Brain microvascular endothelial cell (primary cell): ENCODE measurements around the gene MAP3K10.

ENCODE experiments used
- DNase-seq: peaks from one replicate; pipeline ENCODE4 v3.0.0-alpha.2; 2020
- H3K27ac ChIP-seq: fragments of 250-450 bp; sonication (Bioruptor Pico); 2 replicates; pipeline ENCODE4 v1.5.1; 2020; ENCODE audit warnings: mild to moderate bottlenecking, moderate library complexity
- H3K27me3 ChIP-seq: fragments of 250-450 bp; sonication (Bioruptor Pico); replicated peaks from 2 replicates; pipeline ENCODE4 v1.5.1; 2020; ENCODE audit warnings: mild to moderate bottlenecking
- H3K36me3 ChIP-seq: fragments of 250-450 bp; sonication (Bioruptor Pico); replicated peaks from 2 replicates; pipeline ENCODE4 v1.5.1; 2020; ENCODE audit warnings: mild to moderate bottlenecking
- H3K4me3 ChIP-seq: 2 replicates; pipeline ENCODE4 v1.5.1; 2011; ENCODE audit warnings: low read depth, mild to moderate bottlenecking, control low read depth, low read length, moderate library complexity
- in situ Hi-C: cut with HindIII; loops from 2 replicates; pipeline ENCODE4 v1.10.0; 2017; ENCODE audit warnings: low sequenced_read_pairs, low pct_ligation_motif_present
- TF ChIP-seq, protein P1 (sequence below): IDR thresholded peaks from 2 replicates; pipeline ENCODE4 v1.5.1; 2011; ENCODE audit warnings: low read depth, mild to moderate bottlenecking, moderate library complexity, low read length, control low read depth, inconsistent platforms; ENCODE audit errors: missing control alignments

Gene MAP3K10

DNA sequence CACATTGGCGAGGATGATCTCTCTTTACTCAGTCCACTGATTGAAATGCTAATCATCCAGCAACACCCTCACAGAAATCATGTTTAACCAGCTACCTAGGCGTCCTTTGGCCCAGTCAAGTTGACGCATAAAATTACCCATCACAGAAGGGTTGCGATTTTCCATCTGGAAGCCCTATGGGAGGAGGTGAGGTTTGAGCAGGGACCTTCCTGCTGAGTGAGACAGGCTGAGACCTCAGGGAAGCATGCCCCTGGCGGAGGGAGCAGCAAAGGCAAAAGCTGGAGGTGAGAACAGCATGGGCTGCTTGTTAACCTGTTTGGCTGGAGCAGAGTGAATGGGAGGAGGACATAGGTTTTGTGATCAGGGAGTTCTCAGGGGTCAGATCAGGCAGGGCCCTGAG is 19.7 kb downstream of the MAP3K10 start:
- in situ Hi-C loops: no loop called here
- no peak for DNase-seq
- no peak overlapping the region for H3K4me3 ChIP-seq
- no peaks in the 10 kb centered on the region for H3K27me3 ChIP-seq
- TF ChIP-seq, protein P1, sequence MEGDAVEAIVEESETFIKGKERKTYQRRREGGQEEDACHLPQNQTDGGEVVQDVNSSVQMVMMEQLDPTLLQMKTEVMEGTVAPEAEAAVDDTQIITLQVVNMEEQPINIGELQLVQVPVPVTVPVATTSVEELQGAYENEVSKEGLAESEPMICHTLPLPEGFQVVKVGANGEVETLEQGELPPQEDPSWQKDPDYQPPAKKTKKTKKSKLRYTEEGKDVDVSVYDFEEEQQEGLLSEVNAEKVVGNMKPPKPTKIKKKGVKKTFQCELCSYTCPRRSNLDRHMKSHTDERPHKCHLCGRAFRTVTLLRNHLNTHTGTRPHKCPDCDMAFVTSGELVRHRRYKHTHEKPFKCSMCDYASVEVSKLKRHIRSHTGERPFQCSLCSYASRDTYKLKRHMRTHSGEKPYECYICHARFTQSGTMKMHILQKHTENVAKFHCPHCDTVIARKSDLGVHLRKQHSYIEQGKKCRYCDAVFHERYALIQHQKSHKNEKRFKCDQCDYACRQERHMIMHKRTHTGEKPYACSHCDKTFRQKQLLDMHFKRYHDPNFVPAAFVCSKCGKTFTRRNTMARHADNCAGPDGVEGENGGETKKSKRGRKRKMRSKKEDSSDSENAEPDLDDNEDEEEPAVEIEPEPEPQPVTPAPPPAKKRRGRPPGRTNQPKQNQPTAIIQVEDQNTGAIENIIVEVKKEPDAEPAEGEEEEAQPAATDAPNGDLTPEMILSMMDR: no peak
- no peak overlapping the region for H3K27ac ChIP-seq
- no peaks in the 10 kb centered on the region for H3K36me3 ChIP-seq

DNA sequence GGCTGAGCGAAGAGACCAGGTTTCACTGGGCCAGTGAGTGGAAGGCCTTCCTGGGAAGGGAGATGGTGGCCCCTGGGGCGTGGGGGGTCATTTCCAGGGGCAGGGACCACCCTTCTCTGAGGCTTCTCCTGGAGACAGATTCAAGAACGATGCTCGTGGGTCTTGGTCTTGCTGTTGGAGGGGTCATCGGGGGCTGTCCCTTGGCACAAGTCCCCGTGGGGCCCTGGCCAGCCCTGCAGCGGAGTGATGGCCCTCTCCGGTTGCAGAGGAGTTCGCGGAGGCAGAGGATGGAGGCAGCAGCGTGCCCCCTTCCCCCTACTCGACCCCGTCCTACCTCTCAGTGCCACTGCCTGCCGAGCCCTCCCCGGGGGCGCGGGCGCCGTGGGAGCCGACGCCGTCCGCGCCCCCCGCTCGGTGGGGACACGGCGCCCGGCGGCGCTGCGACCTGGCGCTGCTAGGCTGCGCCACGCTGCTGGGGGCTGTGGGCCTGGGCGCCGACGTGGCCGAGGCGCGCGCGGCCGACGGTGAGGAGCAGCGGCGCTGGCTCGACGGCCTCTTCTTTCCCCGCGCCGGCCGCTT is 22.1 kb downstream of the MAP3K10 start:
- DNase-seq: no peak
- Histone ChIP-seq H3K27me3 (peaks cover 18% of the 10 kb centered on the region), H3K4me3 (no peak overlapping the region), H3K27ac (no peak overlapping the region), H3K36me3 (no peaks in the 10 kb centered on the region)
- in situ Hi-C loops: no loop called here
- TF ChIP-seq, protein P1: no peak

DNA sequence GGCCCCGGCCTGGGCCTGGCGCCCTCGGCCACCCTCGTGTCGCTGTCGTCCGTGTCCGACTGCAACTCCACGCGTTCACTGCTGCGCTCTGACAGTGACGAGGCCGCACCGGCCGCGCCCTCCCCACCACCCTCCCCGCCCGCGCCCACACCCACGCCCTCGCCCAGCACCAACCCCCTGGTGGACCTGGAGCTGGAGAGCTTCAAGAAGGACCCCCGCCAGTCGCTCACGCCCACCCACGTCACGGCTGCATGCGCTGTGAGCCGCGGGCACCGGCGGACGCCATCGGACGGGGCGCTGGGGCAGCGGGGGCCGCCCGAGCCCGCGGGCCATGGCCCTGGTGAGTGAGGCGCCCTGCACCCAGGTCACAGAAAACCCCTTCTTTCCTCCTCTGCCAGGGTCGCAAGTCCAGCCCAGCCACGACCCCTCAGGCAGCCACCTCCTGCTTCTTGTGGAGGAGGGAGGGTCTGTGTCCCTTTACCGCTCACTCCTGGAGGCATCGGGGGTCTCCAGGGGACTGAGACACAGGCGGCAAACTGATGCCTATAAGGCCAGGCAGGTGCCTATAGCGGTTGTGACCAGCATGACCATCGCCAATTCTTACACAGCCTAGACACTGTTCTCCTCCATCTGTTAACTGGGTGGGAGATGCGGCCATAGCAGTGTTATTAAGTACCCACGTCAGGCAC is 22.8 kb downstream of the MAP3K10 start:
- in situ Hi-C loops: no loop called here
- H3K27ac ChIP-seq: no peak overlapping the region
- DNase-seq: no peak
- peaks cover 18% of the 10 kb centered on the region for H3K27me3 ChIP-seq
- H3K4me3 ChIP-seq: no peak overlapping the region
- TF ChIP-seq, protein P1: no peak
- no peaks in the 10 kb centered on the region for H3K36me3 ChIP-seq

DNA sequence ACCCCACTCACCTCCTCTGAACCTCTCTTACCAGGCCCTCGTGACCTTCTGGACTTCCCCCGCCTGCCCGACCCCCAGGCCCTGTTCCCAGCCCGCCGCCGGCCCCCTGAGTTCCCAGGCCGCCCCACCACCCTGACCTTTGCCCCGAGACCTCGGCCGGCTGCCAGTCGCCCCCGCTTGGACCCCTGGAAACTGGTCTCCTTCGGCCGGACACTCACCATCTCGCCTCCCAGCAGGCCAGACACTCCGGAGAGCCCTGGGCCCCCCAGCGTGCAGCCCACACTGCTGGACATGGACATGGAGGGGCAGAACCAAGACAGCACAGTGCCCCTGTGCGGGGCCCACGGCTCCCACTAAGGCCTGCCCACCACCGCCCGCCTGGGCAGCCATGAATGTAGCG is 23.7 kb downstream of the MAP3K10 start:
- in situ Hi-C loops: no loop called here
- TF ChIP-seq, protein P1: no peak
- Histone ChIP-seq H3K36me3 (no peaks in the 10 kb centered on the region), H3K27ac (no peak overlapping the region), H3K4me3 (no peak overlapping the region), H3K27me3 (peaks cover 18% of the 10 kb centered on the region)
- no peak for DNase-seq

DNA sequence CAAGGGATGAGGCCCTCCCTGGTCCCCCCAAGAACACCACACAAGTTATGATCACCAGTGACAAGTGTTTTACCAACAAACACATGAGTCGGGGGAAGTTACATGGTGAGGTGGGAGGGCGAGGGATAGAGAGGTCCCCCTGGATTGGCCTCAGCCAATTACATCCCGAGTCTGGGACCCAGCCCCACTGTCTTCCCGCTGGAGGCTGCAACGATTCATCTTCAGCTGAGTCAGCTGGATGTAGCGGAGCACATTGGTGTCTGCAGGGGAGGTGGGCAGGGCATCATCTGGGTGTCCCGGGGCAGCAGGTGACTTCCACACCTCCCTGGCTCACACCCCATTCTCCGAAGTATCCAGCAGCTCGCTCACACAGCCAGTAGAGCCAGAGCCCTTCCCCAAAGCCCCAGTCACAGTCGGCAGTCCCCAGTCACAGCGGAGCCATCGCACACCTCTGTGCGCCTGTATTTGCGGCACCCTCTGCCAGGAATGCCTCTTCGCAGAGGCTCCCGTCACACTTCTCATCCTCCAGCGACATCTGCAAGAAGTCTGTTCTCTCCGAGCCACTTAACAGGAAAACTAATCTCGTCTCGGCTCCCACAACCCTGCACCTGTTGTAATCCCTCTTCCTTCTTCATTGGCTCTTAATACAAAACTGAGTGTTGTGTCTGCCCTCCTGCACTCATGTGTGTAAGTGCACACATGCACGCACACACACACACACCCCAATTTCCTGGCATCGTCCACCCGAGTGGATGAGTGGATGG is 25.0 kb downstream of the MAP3K10 start:
- peaks cover 18% of the 10 kb centered on the region for H3K27me3 ChIP-seq
- H3K36me3 ChIP-seq: no peaks in the 10 kb centered on the region
- H3K27ac ChIP-seq: no peak overlapping the region
- TF ChIP-seq, protein P1: no peak
- in situ Hi-C loops: no loop called here
- DNase-seq: no peak
- no peak overlapping the region for H3K4me3 ChIP-seq

DNA sequence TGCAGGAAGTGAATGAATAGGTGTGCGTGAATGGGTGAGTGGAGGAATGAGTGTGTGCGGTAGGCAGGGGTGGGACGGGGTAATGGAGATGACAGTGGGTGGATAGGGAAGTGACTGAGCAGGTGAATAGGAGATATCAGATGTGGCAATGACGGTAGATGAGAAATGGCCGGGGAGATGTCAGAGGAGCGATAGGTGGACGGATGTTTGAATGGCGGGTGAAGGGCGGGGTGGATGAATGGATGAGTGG is 25.5 kb downstream of the MAP3K10 start:
- Histone ChIP-seq H3K27me3 (peaks cover 18% of the 10 kb centered on the region), H3K27ac (no peak overlapping the region), H3K4me3 (no peak overlapping the region), H3K36me3 (no peaks in the 10 kb centered on the region)
- in situ Hi-C loops: no loop called here
- no peak for DNase-seq
- TF ChIP-seq, protein P1: no peak
